A549 (cell line): ENCODE results near the gene ANKRD55. TPM values are rescaled to one million over a fixed set of nuclear protein-coding genes. Genes with fewer than 3 reads are reported as not detected.
A peak's percentile ranks its signal among the peaks of the same experiment; 100 is the strongest.

Experiments used
- ATAC-seq, 2 experiments: fragments of 200-7000 bp in 1 of 2; fragments of >200 bp in 1 of 2; cut with Nextera tagmentation in 1 of 2; cut with Tn5 transposase in 1 of 2; 3 replicates each; pipeline versions ENCODE4 v1.8.0 to v1.9.1; 2018 to 2020; ENCODE audit warnings: mild to moderate bottlenecking in 1 of 2, moderate library complexity in 1 of 2
- CTCF ChIA-PET: fragments of 300-600 bp; sonication (Branson Sonifier 250); formaldehyde crosslinking; extraction: SDS; loops from one replicate; lab custom pipeline; 2021; ENCODE audit warnings: antibody characterized with exemption, inconsistent platforms; lab: Yijun Ruan, JAX
- POLR2A ChIA-PET: fragments of 350-600 bp; formaldehyde crosslinking; extraction: SDS; loops from one replicate; lab custom pipeline; 2021; ENCODE audit warnings: antibody characterized with exemption, inconsistent platforms; lab: Yijun Ruan, JAX
- DNase-seq, 2 experiments: peaks; one replicate each; pipeline versions ENCODE4 v3.0.0 to v3.0.0-alpha.2; 2011 to 2016; ENCODE audit warnings: low read depth in 1 of 2, low spot score in 1 of 2
- FAIRE-seq: peaks from 2 replicates; lab custom pipeline; 2011; peaks lifted over from hg19 to GRCh38; lab: Jason Lieb, UNC
- H3K27ac ChIP-seq, 2 experiments: fragments of >200 bp; sonication (Bioruptor Twin); formaldehyde crosslinking; 3 replicates each; pipeline ENCODE4 v1.5.1; 2016 to 2017
- H3K4me1 ChIP-seq: fragments of >200 bp; sonication (Bioruptor Twin); formaldehyde crosslinking; 3 replicates; pipeline ENCODE4 v1.6.1; 2016
- H3K4me2 ChIP-seq: fragments of >200 bp; sonication (Bioruptor Twin); formaldehyde crosslinking; 3 replicates; pipeline ENCODE4 v1.6.1; 2016
- H3K4me3 ChIP-seq: fragments of >200 bp; sonication (Bioruptor Twin); formaldehyde crosslinking; 3 replicates; pipeline ENCODE4 v1.5.1; 2016
- H3K9me3 ChIP-seq: fragments of >200 bp; sonication (Bioruptor Twin); formaldehyde crosslinking; 3 replicates; pipeline ENCODE4 v1.6.1; 2016
- EHF ChIP-seq: fragments of 250-450 bp; sonication (Bioruptor Pico); IDR thresholded peaks from 2 replicates; pipeline ENCODE4 v1.5.0; 2020; ENCODE audit warnings: mild to moderate bottlenecking
- EP300 ChIP-seq, 2 experiments: fragments of >200 bp; sonication (Bioruptor Twin); formaldehyde crosslinking; IDR thresholded peaks; 2 replicates in 1 of 2; 3 replicates in 1 of 2; pipeline ENCODE4 v1.6.1; 2016 to 2017
- ESRRA ChIP-seq: fragments of 150-350 bp; IDR thresholded peaks from 2 replicates; pipeline ENCODE4 v1.6.1; 2014; ENCODE audit warnings: mild to moderate bottlenecking, low read length, borderline replicate concordance
- FOSL2 ChIP-seq, 2 experiments: fragments of 450-650 bp in 1 of 2; fragments of >200 bp in 1 of 2; sonication (Bioruptor Twin) in 1 of 2; formaldehyde crosslinking; IDR thresholded peaks; 2 replicates each; pipeline versions ENCODE4 v1.5.0 to v1.6.1; 2016 to 2020; ENCODE audit warnings: mild to moderate bottlenecking in 1 of 2, moderate library complexity in 1 of 2
- HDAC2 ChIP-seq: fragments of 200-600 bp; sonication (generic); IDR thresholded peaks from 2 replicates; pipeline ENCODE4 v1.6.1; 2016
- HEYL ChIP-seq: fragments of 250-450 bp; sonication (Bioruptor Pico); IDR thresholded peaks from 2 replicates; pipeline ENCODE4 v1.8.0; 2021; ENCODE audit warnings: mild to moderate bottlenecking, moderate library complexity
- HOXB13 ChIP-seq: fragments of 250-450 bp; sonication (Bioruptor Pico); IDR thresholded peaks from 2 replicates; pipeline ENCODE4 v1.5.0; 2020; ENCODE audit warnings: low read depth, mild to moderate bottlenecking, moderate library complexity
- KDM1A ChIP-seq: fragments of 200-600 bp; sonication (generic); IDR thresholded peaks from 2 replicates; pipeline ENCODE4 v1.6.1; 2016; ENCODE audit warnings: low read depth, mild to moderate bottlenecking
- KDM5A ChIP-seq: fragments of 200-600 bp; sonication (generic); IDR thresholded peaks from 2 replicates; pipeline ENCODE4 v1.6.1; 2016; ENCODE audit warnings: antibody characterized with exemption, mild to moderate bottlenecking
- MAFK ChIP-seq: fragments of 450-650 bp; IDR thresholded peaks from 2 replicates; pipeline ENCODE4 v1.6.1; 2014; ENCODE audit not compliant: partially characterized antibody
- MAZ ChIP-seq: fragments of 150-350 bp; IDR thresholded peaks from 2 replicates; pipeline ENCODE4 v1.6.1; 2014; ENCODE audit warnings: antibody characterized with exemption, low read depth, low read length, borderline replicate concordance
- NPAS2 ChIP-seq: fragments of 250-450 bp; sonication (Bioruptor Pico); IDR thresholded peaks from 2 replicates; pipeline ENCODE4 v1.8.0; 2022; ENCODE audit warnings: mild to moderate bottlenecking, moderate library complexity, borderline replicate concordance
- POLR2A ChIP-seq: IDR thresholded peaks from 2 replicates; pipeline ENCODE4 v1.6.1; 2012; ENCODE audit warnings: mild to moderate bottlenecking, low read length
- RAD21 ChIP-seq, 2 experiments: fragments of >200 bp in 1 of 2; sonication (Bioruptor Twin) in 1 of 2; formaldehyde crosslinking in 1 of 2; IDR thresholded peaks in 1 of 2; conservative IDR thresholded peaks in 1 of 2; 2 replicates in 1 of 2; 3 replicates in 1 of 2; pipeline ENCODE4 v1.6.1; 2012 to 2018; ENCODE audit warnings: inconsistent platforms in 1 of 2
- RFX5 ChIP-seq: fragments of 450-650 bp; IDR thresholded peaks from 2 replicates; pipeline ENCODE4 v1.7.1; 2014; ENCODE audit warnings: antibody characterized with exemption, mild to moderate bottlenecking, moderate library complexity
- SREBF2 ChIP-seq: fragments of 450-650 bp; IDR thresholded peaks from 2 replicates; pipeline ENCODE4 v1.6.1; 2014; ENCODE audit warnings: mild to moderate bottlenecking, moderate library complexity
- ZC3H11A ChIP-seq: fragments of 450-650 bp; IDR thresholded peaks from 2 replicates; pipeline ENCODE4 v1.6.1; 2014; ENCODE audit warnings: antibody characterized with exemption, mild to moderate bottlenecking
- ZFP36 ChIP-seq: fragments of 450-650 bp; IDR thresholded peaks from 2 replicates; pipeline ENCODE4 v1.6.1; 2014; ENCODE audit warnings: borderline replicate concordance; ENCODE audit not compliant: partially characterized antibody
- WGBS: methylation state at CpG from one replicate; pipeline ENCODE4 v1.1.6; 2017; ENCODE audit errors: missing lambda C conversion rate; 5-methylcytosine and 5-hydroxymethylcytosine counted together
- polyA plus RNA-seq, 4 experiments: library from polyadenylated mRNA; depleted of rRNA in 3 of 4; stranded (reverse); fragments of >200 nt; fragmentation: RNase III in 1 of 4; extraction: RNeasy Plus Mini Kit Qiagen cat#74134 plus additional on column Dnase treatment in 1 of 4; gene quantifications; 2 replicates in 3 of 4; 3 replicates in 1 of 4; pipeline ENCODE4 v1.2.3, GENCODE V29; 2011 to 2017
- TF ChIP-seq, protein P1 (sequence below): fragments of 450-650 bp; IDR thresholded peaks from 2 replicates; pipeline ENCODE4 v1.6.1; 2014; ENCODE audit warnings: antibody characterized with exemption
- TF ChIP-seq, protein P2 (sequence below): IDR thresholded peaks from 2 replicates; pipeline ENCODE4 v1.6.1; 2012
- TF ChIP-seq, protein P3 (sequence below): fragments of >200 bp; sonication (Bioruptor Twin); formaldehyde crosslinking; IDR thresholded peaks from 2 replicates; pipeline ENCODE4 v1.6.1; 2016
- TF ChIP-seq, protein P4 (sequence below): fragments of 200-600 bp; sonication (generic); IDR thresholded peaks from 2 replicates; pipeline ENCODE4 v1.6.1; 2016; ENCODE audit warnings: antibody characterized with exemption, mild to moderate bottlenecking, moderate library complexity

ANKRD55 gene
- polyA plus RNA-seq, 2 of the 4 experiments (the other 2 are of a cell fraction), result 0.10 to 0.30 TPM

DNA sequence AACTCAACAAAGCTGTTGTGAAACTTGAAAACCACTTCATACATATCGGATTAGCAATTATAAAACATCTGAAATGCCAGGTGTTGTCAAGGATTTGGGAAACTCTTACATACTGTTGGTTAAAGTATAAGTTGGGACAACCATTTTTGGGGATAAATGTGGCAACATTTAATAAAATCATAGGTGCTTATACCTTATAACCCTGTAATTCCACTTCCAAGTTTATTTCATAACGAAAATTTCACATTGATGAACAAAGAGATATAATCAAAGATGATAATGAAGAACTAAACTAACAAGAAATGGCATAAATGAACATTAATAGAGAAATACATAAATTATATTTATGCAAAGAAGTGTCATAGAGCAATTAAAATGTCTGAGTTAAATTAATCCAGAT, 54.3 kb downstream of the ANKRD55 start (continued):
- TF ChIP-seq, protein P1, sequence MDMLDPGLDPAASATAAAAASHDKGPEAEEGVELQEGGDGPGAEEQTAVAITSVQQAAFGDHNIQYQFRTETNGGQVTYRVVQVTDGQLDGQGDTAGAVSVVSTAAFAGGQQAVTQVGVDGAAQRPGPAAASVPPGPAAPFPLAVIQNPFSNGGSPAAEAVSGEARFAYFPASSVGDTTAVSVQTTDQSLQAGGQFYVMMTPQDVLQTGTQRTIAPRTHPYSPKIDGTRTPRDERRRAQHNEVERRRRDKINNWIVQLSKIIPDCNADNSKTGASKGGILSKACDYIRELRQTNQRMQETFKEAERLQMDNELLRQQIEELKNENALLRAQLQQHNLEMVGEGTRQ, result no peak
- TF ChIP-seq, protein P2, sequence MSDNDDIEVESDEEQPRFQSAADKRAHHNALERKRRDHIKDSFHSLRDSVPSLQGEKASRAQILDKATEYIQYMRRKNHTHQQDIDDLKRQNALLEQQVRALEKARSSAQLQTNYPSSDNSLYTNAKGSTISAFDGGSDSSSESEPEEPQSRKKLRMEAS, result no peak
- TF ChIP-seq POLR2A (no peak), MAZ (no peak)
- TF ChIP-seq, protein P3, sequence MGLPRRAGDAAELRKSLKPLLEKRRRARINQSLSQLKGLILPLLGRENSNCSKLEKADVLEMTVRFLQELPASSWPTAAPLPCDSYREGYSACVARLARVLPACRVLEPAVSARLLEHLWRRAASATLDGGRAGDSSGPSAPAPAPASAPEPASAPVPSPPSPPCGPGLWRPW, result no peak

DNA sequence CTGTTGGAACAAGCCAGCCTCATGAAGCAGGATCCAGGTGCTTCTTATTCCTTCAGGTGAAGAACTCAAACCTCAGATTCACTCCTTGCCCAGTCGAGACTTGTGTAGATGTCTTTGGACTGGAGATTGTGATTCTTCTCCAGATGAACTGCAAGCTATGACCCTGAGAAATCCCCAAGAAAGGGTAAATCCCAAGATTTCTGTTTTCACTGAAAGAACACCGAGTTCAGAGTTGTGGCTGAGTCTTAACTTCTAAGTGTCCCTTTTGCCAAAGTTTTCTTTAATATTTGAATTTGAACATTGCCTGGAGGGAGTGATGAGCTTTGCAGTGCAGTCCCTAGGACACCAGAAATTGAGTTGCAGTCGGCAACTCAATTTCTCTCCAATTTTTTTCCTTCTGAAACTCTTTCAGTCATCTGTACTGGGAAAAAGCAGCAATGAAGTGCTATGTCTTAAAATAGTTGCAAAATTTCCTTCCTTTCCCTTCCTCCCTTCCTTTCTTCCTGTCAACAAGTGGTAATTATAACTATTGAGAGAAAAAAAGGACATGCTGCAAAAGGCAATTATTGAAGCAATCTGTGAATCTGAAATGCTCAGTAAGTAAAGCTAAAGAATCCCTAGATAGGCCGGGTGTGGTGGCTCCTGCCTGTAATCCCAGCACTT, 56.1 kb downstream of the ANKRD55 start:
- no peak overlapping the region for H3K27ac ChIP-seq
- ChIA-PET CTCF (interaction anchor here (0.6 kb wide), 1 partner anchor 175 kb away, joined by 3 read pairs; no protein-coding TSS in a partner anchor), POLR2A (no interaction called here)
- DNase-seq, result no peak
- no peak for FAIRE-seq
- no peak for ATAC-seq
- WGBS, result 79% methylated on average over 4 of the region's 4 CpGs
- H3K9me3 ChIP-seq, result no peaks in the 10 kb centered on the region
- H3K4me1 ChIP-seq, result peaks cover 17% of the 10 kb centered on the region
- TF ChIP-seq SREBF2 (no peak), RAD21 (conservative IDR thresholded peaks at IDR 0.05 in 1 of 2, IDR thresholded peaks at IDR 0.05 in 1 of 2) (no peak), KDM5A (no peak), HEYL (CRISPR knock-in tag) (no peak)
- H3K4me2 ChIP-seq, result no peak overlapping the region
- H3K4me3 ChIP-seq, result no peak overlapping the region

DNA sequence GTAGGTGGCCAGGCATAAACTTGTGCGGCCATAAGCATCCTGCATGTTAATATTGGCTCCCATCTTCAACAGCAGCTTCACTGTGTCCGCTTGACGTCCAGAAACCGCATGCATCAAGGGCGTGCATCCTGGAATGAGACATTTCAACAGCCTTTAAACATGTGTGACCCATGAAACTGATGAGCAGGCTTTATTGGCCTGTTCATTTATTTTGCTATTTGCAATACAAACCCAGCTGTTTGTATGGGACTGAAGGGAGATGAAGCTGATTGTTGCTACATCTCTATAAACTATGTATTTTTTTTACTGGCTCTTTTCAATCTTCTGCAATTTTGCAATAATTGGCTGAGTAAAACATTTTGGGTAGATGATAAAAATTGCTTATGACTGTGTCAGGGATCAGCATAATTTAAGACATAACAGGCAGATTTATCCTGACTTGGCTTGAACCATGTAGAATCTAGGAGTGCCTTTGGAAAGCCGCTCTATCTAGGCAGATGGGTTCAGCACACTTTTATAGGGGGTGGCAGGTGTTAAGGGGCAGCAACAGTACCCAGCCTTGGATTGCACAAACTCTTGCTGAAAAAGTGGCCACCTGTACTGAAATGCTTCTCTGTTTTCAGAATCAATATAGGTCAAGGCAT, 56.9 kb downstream of the ANKRD55 start:
- ChIA-PET CTCF (interaction anchor here (0.6 kb wide), 1 partner anchor 174 kb away, joined by 3 read pairs; no protein-coding TSS in a partner anchor), POLR2A (no interaction called here)
- FAIRE-seq (no peak), DNase-seq (no peak), ATAC-seq (no peak)
- H3K4me1 ChIP-seq, result peaks cover 19% of the 10 kb centered on the region
- peak; percentile 19 for TF ChIP-seq MAFK
- TF ChIP-seq KDM1A, result no peak
- TF ChIP-seq ZC3H11A, result no peak
- TF ChIP-seq HEYL (CRISPR knock-in tag), result no peak
- TF ChIP-seq RFX5, result no peak
- TF ChIP-seq, protein P4, sequence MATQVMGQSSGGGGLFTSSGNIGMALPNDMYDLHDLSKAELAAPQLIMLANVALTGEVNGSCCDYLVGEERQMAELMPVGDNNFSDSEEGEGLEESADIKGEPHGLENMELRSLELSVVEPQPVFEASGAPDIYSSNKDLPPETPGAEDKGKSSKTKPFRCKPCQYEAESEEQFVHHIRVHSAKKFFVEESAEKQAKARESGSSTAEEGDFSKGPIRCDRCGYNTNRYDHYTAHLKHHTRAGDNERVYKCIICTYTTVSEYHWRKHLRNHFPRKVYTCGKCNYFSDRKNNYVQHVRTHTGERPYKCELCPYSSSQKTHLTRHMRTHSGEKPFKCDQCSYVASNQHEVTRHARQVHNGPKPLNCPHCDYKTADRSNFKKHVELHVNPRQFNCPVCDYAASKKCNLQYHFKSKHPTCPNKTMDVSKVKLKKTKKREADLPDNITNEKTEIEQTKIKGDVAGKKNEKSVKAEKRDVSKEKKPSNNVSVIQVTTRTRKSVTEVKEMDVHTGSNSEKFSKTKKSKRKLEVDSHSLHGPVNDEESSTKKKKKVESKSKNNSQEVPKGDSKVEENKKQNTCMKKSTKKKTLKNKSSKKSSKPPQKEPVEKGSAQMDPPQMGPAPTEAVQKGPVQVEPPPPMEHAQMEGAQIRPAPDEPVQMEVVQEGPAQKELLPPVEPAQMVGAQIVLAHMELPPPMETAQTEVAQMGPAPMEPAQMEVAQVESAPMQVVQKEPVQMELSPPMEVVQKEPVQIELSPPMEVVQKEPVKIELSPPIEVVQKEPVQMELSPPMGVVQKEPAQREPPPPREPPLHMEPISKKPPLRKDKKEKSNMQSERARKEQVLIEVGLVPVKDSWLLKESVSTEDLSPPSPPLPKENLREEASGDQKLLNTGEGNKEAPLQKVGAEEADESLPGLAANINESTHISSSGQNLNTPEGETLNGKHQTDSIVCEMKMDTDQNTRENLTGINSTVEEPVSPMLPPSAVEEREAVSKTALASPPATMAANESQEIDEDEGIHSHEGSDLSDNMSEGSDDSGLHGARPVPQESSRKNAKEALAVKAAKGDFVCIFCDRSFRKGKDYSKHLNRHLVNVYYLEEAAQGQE, result no peak
- TF ChIP-seq HDAC2, result no peak
- H3K4me2 ChIP-seq, result no peak overlapping the region
- WGBS, result 97% methylated on average over 6 of the region's 6 CpGs
- H3K9me3 ChIP-seq, result no peaks in the 10 kb centered on the region
- H3K27ac ChIP-seq, result peak overlapping the region in 1 of 2 experiments; percentile 62; a peak in 4 of 6 replicates
- no peak overlapping the region for H3K4me3 ChIP-seq

DNA sequence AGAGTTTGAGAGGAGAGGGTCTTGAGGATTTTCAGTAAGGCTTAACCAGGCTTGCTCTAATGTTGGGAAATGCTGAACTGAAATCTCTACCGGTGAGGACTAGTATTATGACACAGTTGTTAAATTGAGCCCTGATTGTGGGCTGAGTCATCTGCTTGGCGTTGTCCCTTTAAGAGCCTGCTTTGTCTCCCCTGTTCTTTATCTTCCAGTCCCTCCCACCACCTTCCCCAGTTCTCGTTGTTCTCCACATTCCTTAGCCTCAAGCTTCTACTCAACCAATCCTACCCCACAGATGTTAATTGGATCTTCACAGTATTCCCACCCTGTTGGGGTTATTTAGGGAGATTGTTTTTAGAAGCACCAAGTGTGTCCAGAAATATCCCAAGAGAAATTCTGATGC, 57.6 kb downstream of the ANKRD55 start:
- ChIA-PET CTCF (no interaction called here), POLR2A (no interaction called here)
- Histone ChIP-seq H3K4me2 (peak overlapping the region; percentile 37), H3K4me1 (peaks cover 19% of the 10 kb centered on the region), H3K4me3 (no peak overlapping the region), H3K27ac (peak overlapping the region in 1 of 2 experiments; percentile 62; a peak in 4 of 6 replicates), H3K9me3 (no peaks in the 10 kb centered on the region)
- 7% methylated on average over 3 of the region's 3 CpGs for WGBS
- TF ChIP-seq HOXB13 (no peak), ESRRA (no peak), EP300 (IDR thresholded peaks at IDR 0.05) (no peak), NPAS2 (CRISPR knock-in tag) (no peak), EHF (CRISPR knock-in tag) (no peak), ZFP36 (no peak), FOSL2 (IDR thresholded peaks at IDR 0.05) (no peak), FOSL2 (CRISPR knock-in tag; IDR thresholded peaks at IDR 0.05) (peak; percentile 29; the same call in 1 of the 2 replicates)
- TF ChIP-seq, protein P3, result no peak
- ATAC-seq, result peak; percentile 62 to 68; a peak in 5 of 6 replicates
- no peak for FAIRE-seq
- peak in 1 of 2 experiments; percentile 22 for DNase-seq
